Measurements from ENCODE around the gene SLC16A12. TPM values are rescaled to one million over a fixed set of nuclear protein-coding genes. Genes with fewer than 3 reads are reported as not detected.

The SLC16A12 gene
- total and polyA plus RNA-seq, 8 donors: 0.06 to 9.7 (median 0.81) TPM; not detected in 2

DNA sequence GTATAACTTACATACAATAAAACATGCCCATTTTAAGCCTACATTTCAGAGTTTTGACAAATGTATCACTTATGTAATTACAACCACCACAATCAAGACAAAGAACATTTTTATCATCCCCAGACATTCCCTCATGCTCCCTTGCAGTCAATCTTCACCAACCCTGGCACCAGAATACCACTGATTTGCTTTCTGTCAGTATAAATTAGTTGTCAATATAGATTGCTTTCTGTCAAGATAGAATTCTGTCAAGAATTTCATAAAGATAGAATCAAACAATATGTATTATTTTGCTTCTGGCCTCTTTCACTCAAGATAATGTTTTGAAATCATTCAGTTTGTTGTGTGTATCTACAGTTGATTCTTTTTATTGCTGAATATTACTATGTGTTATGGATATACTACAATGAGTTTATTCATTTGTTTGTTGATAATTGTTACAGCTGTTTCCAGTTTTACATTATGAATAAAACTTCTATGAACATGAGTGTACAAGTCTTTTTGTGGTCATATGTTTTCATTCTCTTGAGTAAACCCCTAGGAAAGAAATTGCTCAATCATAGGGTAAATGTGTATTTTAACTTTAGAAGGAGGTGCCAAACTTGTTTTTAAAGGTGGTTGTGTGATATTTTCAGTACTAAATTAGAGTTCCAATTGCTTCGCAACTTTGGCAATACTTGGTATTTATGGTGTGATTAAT is 64.1 kb downstream of the SLC16A12 start:
- WGBS, 5 donors: 84 to 90% (median 88%) methylated on average over 1 of the region's 1 CpG
- H3K4me3 ChIP-seq: no peak overlapping the region
- H3K27ac ChIP-seq: no peak overlapping the region
- intact Hi-C loops (cut with DNase I; ENCODE audit: low total_unique reads): no loop called here
- H3K4me1 ChIP-seq: peaks cover 0 to 26% (median 16%) of the 10 kb centered on the region in 4 donors
- TF ChIP-seq POLR2AphosphoS5 (IDR thresholded peaks at IDR 0.05) (no peak), POLR2A (IDR thresholded peaks at IDR 0.05) (no peak), EP300 (IDR thresholded peaks at IDR 0.05) (no peak)
- TF ChIP-seq, protein P1, sequence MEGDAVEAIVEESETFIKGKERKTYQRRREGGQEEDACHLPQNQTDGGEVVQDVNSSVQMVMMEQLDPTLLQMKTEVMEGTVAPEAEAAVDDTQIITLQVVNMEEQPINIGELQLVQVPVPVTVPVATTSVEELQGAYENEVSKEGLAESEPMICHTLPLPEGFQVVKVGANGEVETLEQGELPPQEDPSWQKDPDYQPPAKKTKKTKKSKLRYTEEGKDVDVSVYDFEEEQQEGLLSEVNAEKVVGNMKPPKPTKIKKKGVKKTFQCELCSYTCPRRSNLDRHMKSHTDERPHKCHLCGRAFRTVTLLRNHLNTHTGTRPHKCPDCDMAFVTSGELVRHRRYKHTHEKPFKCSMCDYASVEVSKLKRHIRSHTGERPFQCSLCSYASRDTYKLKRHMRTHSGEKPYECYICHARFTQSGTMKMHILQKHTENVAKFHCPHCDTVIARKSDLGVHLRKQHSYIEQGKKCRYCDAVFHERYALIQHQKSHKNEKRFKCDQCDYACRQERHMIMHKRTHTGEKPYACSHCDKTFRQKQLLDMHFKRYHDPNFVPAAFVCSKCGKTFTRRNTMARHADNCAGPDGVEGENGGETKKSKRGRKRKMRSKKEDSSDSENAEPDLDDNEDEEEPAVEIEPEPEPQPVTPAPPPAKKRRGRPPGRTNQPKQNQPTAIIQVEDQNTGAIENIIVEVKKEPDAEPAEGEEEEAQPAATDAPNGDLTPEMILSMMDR (IDR thresholded peaks at IDR 0.05): no peak
- no peak for DNase-seq
- H3K36me3 ChIP-seq: no peaks in the 10 kb centered on the region
- H3K9me3 ChIP-seq: no peaks in the 10 kb centered on the region
- H3K27me3 ChIP-seq: no peaks in the 10 kb centered on the region

DNA sequence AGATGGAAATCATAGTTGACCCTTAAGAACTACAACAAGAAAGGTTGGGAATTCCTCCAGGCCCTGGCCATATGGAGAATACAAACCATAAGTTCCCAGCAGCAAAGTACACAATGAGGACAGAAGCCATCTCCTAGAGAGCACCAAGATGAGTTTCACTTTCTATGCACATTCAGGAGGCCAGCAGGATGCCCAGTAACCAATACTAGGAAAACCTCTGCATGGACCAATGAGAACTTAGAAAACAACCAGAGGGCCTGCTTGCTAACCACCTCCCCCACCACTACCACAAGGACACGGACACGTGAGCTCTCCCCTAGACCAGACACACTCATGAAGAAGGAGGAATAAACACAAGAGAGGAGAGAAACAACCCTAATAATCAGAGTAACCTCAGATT is 64.8 kb downstream of the SLC16A12 start:
- Histone ChIP-seq H3K4me1 (peaks cover 0 to 21% (median 10%) of the 10 kb centered on the region in 4 donors), H3K27me3 (no peaks in the 10 kb centered on the region), H3K9me3 (no peaks in the 10 kb centered on the region), H3K36me3 (no peaks in the 10 kb centered on the region), H3K27ac (no peak overlapping the region), H3K4me3 (no peak overlapping the region)
- no peak for DNase-seq
- TF ChIP-seq EP300 (IDR thresholded peaks at IDR 0.05): no peak
- TF ChIP-seq POLR2AphosphoS5 (IDR thresholded peaks at IDR 0.05): no peak
- TF ChIP-seq, protein P1 (IDR thresholded peaks at IDR 0.05): no peak
- no peak for TF ChIP-seq POLR2A (IDR thresholded peaks at IDR 0.05)
- WGBS, 5 donors: 84 to 92% (median 87%) methylated on average over 2 of the region's 2 CpGs
- intact Hi-C loops (cut with DNase I; ENCODE audit: low total_unique reads): no loop called here

DNA sequence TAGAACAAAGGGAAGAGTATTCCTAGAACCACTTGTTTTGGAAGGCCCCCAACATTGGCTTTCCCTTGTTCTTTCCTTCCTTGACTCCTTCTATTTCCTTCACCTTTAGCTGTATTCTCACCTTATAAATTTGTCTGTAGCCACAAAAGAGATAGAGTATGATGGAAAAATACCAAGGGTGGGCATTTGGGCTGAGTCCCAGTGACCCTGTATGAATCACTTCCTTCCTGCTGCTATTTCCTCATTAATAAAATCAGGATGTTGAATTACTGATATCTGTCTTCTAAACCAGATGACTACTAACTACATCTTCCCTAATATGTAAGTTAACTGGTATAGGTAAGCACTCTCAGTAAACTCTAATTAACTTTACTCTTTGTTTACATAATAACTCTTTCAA is 65.9 kb downstream of the SLC16A12 start:
- intact Hi-C loops (cut with DNase I; ENCODE audit: low total_unique reads): no loop called here
- no peaks in the 10 kb centered on the region for H3K27me3 ChIP-seq
- peaks cover 0 to 11% (median under 1%) of the 10 kb centered on the region in 4 donors for H3K4me1 ChIP-seq
- H3K36me3 ChIP-seq: no peaks in the 10 kb centered on the region
- DNase-seq: no peak
- H3K9me3 ChIP-seq: no peaks in the 10 kb centered on the region
- no peak overlapping the region for H3K4me3 ChIP-seq
- TF ChIP-seq, protein P1 (IDR thresholded peaks at IDR 0.05): no peak
- no peak for TF ChIP-seq EP300 (IDR thresholded peaks at IDR 0.05)
- no peak for TF ChIP-seq POLR2A (IDR thresholded peaks at IDR 0.05)
- no peak for TF ChIP-seq POLR2AphosphoS5 (IDR thresholded peaks at IDR 0.05)
- H3K27ac ChIP-seq: no peak overlapping the region

DNA sequence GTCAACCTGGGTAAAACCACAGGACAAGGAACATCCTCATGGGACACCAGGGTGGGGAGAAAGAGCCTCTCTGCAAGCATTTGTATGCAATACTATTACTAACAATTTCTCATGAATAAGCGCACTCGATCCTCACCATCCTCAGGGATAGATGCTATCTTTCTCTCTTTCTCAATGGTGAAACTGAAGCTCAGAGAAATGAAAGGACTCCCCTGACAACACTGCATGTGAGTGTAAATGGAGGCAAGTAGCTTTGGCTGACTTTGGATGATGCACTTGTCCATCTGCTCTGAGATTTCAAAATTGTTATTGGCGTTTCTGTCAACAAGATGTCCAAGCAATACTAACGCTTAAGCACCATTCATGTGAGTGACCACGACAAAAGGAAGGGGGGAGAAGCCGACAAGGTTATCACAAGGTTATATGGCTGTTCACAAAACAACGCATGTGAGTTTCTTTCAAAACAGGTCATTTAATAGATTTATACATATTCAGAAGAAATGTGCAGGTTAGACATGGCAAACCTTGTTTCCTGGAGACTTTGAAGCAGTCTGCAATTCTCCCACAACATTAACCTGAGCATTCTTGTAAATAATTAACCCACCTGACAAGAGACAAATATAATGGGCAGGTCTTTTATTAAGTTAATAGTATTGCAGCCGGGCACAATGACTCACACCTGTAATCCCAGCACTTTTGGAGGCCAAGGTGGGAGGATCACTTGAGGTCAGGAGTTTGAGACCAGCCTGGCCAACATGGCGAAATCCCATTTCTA is 67.0 kb downstream of the SLC16A12 start:
- Histone ChIP-seq H3K27me3 (no peaks in the 10 kb centered on the region), H3K36me3 (no peaks in the 10 kb centered on the region), H3K4me1 (peaks cover 0 to 11% (median 0%) of the 10 kb centered on the region in 4 donors), H3K4me3 (no peak overlapping the region), H3K9me3 (no peaks in the 10 kb centered on the region), H3K27ac (no peak overlapping the region)
- TF ChIP-seq EP300 (IDR thresholded peaks at IDR 0.05) (no peak), POLR2A (IDR thresholded peaks at IDR 0.05) (no peak), POLR2AphosphoS5 (IDR thresholded peaks at IDR 0.05) (no peak)
- TF ChIP-seq, protein P1 (IDR thresholded peaks at IDR 0.05): no peak
- DNase-seq: peak in 1 of 2 donors; percentile 55
- 58 to 79% (median 64%) methylated on average over 9 of the region's 9 CpGs for WGBS, 5 donors
- intact Hi-C loops (cut with DNase I; ENCODE audit: low total_unique reads): no loop called here
